Central memory CD8-positive, alpha-beta T cell (primary cell): ENCODE results near the gene PCBP4.
"Not testable (repeated sequence)": the region's sequence is repeated elsewhere in the genome, so short reads cannot be mapped to it uniquely, and the experiment has no call there.

Source experiments
- ATAC-seq: fragments of 150-1000 bp; cut with Tn5 transposase; replicated peaks from 2 replicates; pipeline ENCODE4 v1.10.0; 2022; ENCODE audit warnings: mild to moderate bottlenecking, moderate FRiP score, moderate number of reproducible peaks; ENCODE audit not compliant: poor library complexity, severe bottlenecking; ENCODE audit errors: extremely low read depth
- DNase-seq, 2 donors: peaks; one replicate each; pipeline ENCODE4 v3.0.0; 2021; ENCODE audit warnings: low spot score in 2 of 2
- H3K27ac Mint-ChIP-seq: one replicate; pipeline ENCODE4 v1.8.0; 2022; ENCODE audit warnings: low read depth, mild to moderate bottlenecking, moderate library complexity, mixed read lengths
- H3K27me3 Mint-ChIP-seq: one replicate; pipeline ENCODE4 v1.8.0; 2022; ENCODE audit warnings: mixed read lengths
- H3K36me3 Mint-ChIP-seq: one replicate; pipeline ENCODE4 v1.8.0; 2022; ENCODE audit warnings: mild to moderate bottlenecking, moderate library complexity, mixed read lengths; ENCODE audit not compliant: insufficient read depth
- H3K4me1 Mint-ChIP-seq: one replicate; pipeline ENCODE4 v1.8.0; 2022; ENCODE audit warnings: mixed read lengths
- H3K4me3 Mint-ChIP-seq: one replicate; pipeline ENCODE4 v1.8.0; 2022; ENCODE audit warnings: mild to moderate bottlenecking, moderate library complexity, mixed read lengths
- H3K9me3 Mint-ChIP-seq: one replicate; pipeline ENCODE4 v1.8.0; 2022; ENCODE audit warnings: mixed read lengths

Gene PCBP4

GRCh38 chr3:52004163-52004787, 37.0 kb upstream of the PCBP4 start:
- ATAC-seq (no peak), DNase-seq (no peak)
- Mint-ChIP-seq H3K36me3 (no peaks in the 10 kb centered on the region), H3K4me3 (no peak overlapping the region), H3K9me3 (no peaks in the 10 kb centered on the region), H3K27me3 (no peaks in the 10 kb centered on the region), H3K27ac (no peak overlapping the region), H3K4me1 (peaks cover 9% of the 10 kb centered on the region)

DNA sequence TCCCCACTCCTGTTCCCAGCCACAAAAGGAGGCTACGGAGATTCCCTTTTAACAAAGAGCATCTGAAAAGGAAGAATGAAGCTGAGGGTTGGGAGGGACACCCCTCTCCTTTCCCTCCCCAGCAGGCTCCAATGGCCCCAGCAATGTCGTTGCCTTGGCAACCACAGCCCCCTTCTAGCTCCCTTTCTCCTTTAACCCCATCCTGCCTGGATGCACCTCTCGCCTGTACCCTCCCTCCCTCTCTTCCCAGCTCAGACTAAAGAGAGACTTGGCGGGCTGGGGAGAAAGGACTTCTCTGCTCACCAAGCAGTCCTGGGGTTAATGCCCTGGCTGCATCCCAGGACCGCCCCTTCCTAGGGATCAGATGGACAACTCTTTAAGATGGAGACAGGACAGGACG, 35.5 kb upstream of the PCBP4 start:
- Mint-ChIP-seq H3K9me3 (no peaks in the 10 kb centered on the region), H3K27me3 (no peaks in the 10 kb centered on the region), H3K4me3 (no peak overlapping the region), H3K36me3 (no peaks in the 10 kb centered on the region), H3K27ac (no peak overlapping the region), H3K4me1 (peaks cover 9% of the 10 kb centered on the region)
- DNase-seq (no peak), ATAC-seq (no peak)

GRCh38 chr3:52001443-52001974, 34.3 kb upstream of the PCBP4 start:
- H3K4me3 Mint-ChIP-seq, result no peak overlapping the region
- no peaks in the 10 kb centered on the region for H3K9me3 Mint-ChIP-seq
- DNase-seq, result peak; percentile 81 to 86
- peak; percentile 98 for ATAC-seq
- H3K27ac Mint-ChIP-seq, result no peak overlapping the region
- H3K27me3 Mint-ChIP-seq, result no peaks in the 10 kb centered on the region
- no peaks in the 10 kb centered on the region for H3K36me3 Mint-ChIP-seq
- H3K4me1 Mint-ChIP-seq, result peaks cover 9% of the 10 kb centered on the region

DNA sequence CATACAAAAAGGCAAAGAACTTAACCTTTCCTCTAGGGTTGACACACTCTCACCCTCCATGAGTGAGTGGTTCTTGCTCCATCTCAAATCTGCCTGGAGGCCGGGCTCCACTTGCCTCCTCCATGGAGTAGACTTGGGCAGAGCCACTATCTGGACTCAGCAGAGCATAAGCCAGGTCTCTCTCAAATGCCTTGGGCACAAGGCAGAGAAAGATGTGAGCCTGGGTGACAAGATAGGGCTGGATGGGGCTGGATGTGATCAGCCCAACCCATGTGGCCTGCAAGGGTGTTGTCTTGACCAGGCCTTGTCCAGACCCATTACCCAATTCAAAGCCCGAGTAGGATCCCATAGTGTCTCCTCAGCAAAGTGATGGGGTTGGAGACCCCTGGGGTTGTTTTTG, 32.6 kb upstream of the PCBP4 start:
- Mint-ChIP-seq H3K4me3 (no peak overlapping the region), H3K36me3 (peaks cover 4% of the 10 kb centered on the region), H3K9me3 (no peaks in the 10 kb centered on the region), H3K27ac (no peak overlapping the region), H3K4me1 (peaks cover 19% of the 10 kb centered on the region), H3K27me3 (no peaks in the 10 kb centered on the region)
- DNase-seq (no peak), ATAC-seq (no peak)

DNA sequence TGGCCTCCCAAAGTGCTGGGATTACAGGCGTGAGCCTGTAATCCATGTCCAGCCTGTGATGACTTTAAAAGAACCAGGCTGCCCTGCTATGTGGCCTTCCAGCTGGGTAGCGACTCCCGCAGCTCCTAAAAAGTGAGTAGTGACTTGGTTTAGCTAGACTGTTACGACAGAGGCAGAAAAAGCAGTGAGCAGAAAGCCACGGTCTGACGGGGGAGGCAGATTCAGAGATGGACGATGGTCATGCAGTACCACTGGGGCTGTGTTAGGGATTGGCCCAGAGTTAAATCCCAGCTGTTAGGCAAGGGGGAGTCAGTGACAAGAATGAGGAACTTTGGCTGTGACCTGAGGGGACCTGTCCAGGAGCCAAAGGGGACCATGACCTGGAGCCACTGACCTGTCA, 31.5 kb upstream of the PCBP4 start:
- ATAC-seq (no peak), DNase-seq (no peak)
- Mint-ChIP-seq H3K4me1 (peaks cover 26% of the 10 kb centered on the region), H3K9me3 (no peaks in the 10 kb centered on the region), H3K36me3 (peaks cover 8% of the 10 kb centered on the region), H3K4me3 (no peak overlapping the region), H3K27me3 (no peaks in the 10 kb centered on the region), H3K27ac (no peak overlapping the region)

- H3K36me3 Mint-ChIP-seq, result peaks cover 10% of the 10 kb centered on the region
- no peak for ATAC-seq
These were observed 30.8 kb upstream of the PCBP4 start for GRCh38 chr3:51997935-51998596.

DNA sequence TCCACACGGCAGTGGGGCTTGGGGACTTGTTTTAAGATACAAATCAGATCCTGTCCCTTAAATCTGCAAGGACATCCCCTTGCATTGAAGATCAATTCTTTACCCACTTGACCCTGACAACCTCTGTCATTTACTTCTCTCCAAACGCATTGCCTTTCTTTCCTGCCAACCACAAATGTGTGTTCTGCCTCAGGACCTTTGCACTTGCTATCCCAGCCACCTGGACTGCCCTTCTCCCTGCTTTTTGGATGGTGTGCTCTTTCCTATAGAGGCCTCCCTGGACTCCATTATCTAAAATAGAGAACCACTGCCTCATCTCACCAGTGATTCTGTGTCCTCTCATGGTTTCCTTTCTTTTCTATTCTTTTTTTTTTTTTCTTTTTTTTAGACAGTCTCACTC, 29.9 kb upstream of the PCBP4 start:
- Mint-ChIP-seq H3K27ac (no peak overlapping the region), H3K9me3 (no peaks in the 10 kb centered on the region), H3K4me1 (peaks cover 31% of the 10 kb centered on the region), H3K36me3 (peaks cover 14% of the 10 kb centered on the region), H3K27me3 (no peaks in the 10 kb centered on the region), H3K4me3 (peak overlapping the region; percentile 2)
- no peak for DNase-seq
- no peak for ATAC-seq

More at GRCh38 chr3:51997935-51998596, 30.8 kb upstream of the PCBP4 start:
- H3K4me1 Mint-ChIP-seq, result peaks cover 26% of the 10 kb centered on the region
- no peaks in the 10 kb centered on the region for H3K9me3 Mint-ChIP-seq
- no peak for DNase-seq
- no peaks in the 10 kb centered on the region for H3K27me3 Mint-ChIP-seq
- no peak overlapping the region for H3K4me3 Mint-ChIP-seq
- H3K27ac Mint-ChIP-seq, result no peak overlapping the region

- no peaks in the 10 kb centered on the region for H3K27me3 Mint-ChIP-seq
- ATAC-seq (peak; percentile 91), DNase-seq (peak; percentile 86 to 89)
- peak within 1 kb of the TSS; percentile 95 for H3K4me3 Mint-ChIP-seq
- H3K4me1 Mint-ChIP-seq, result peaks cover 23% of the 10 kb centered on the region
- no peaks in the 10 kb centered on the region for H3K9me3 Mint-ChIP-seq
- H3K27ac Mint-ChIP-seq, result peak within 1 kb of the TSS; percentile 98
- peaks cover 14% of the 10 kb centered on the region for H3K36me3 Mint-ChIP-seq
These were observed 28.3 kb upstream of the PCBP4 start, which contains the start of gene RPL29 for GRCh38 chr3:51995346-51996163. Gene RPL29 (minus strand): TSS chr3:51995895. CDS start chr3:51995461, 434 bp downstream.

DNA sequence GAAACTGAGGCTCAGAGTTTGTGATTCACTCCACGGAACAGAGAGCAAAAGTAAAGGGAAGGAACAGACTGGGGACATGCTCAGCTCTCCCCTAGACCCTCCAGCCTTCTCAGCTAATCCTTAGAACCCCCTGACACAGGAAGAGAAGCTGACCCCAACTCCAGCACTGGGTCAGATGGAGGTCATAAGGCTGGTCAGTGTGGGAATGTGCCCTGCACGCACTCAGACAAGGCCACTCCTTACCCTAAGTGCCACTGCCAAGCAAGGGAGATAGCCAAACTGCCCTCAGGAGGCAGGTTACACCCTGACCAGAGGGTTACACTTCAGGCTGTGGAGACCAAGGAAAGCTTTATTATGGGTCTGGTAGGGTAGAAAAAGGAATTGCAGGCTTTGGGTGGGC, 27.3 kb upstream of the PCBP4 start:
- Mint-ChIP-seq H3K36me3 (peaks cover 14% of the 10 kb centered on the region), H3K27ac (peak overlapping the region; percentile 98), H3K4me3 (peak overlapping the region; percentile 95), H3K27me3 (no peaks in the 10 kb centered on the region), H3K4me1 (peaks cover 23% of the 10 kb centered on the region), H3K9me3 (no peaks in the 10 kb centered on the region)
- ATAC-seq, result no peak
- no peak for DNase-seq

DNA sequence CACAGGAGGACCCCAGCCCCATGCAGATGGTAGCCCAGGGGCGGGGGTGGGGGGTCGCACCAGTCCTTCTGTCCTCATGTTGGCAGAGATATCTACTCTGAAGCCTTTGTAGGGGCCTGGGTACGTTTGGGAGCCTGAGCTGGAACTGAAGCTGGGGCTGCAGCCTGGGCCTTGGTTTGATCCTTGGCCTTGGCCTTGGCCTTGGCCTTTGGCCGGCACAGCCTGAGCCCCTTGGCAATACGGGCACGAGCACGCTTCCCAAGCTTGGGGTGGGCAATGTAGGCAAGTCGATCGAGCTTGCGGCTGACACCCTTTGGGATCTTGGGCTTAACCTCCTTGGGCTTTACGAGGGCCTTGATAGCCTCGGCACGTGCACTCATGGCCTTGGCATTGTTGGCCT, 26.4 kb upstream of the PCBP4 start:
- ATAC-seq, H3K27me3 Mint-ChIP-seq, DNase-seq, H3K27ac Mint-ChIP-seq, H3K4me3 Mint-ChIP-seq, H3K9me3 Mint-ChIP-seq: not testable (repeated sequence)
- Mint-ChIP-seq H3K4me1 (peaks cover 23% of the 10 kb centered on the region), H3K36me3 (peaks cover 14% of the 10 kb centered on the region)

DNA sequence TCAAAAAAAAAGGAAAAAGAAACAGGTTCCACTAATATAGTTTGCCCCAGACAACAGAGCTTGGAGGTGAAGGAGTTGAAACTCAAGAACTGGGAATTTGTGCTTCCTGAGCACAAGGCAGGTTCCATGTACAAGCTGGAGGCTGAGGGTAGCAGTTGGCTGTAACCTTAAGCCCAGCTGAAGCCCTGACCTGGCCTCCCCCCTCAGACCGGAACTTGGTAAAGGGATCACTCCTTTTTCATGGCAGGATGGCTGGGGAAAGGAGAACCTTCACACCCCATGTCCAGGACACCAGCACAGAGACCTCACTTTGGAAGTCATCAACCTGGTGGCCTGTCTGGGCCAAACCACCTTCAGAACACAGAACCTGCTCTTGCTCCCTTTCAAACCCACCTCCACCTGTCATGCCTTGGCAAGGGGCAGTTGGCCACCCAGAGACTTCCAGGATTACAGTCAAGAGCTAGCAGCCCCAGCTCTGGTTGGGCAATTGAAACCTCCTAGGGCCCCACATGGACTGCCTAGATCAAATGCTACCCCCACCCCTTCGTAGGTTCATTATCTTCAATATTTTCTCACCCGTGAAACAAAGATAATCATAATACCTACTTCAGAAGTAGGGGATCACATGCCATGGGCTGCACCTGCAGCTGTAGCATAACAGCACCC, 24.9 kb upstream of the PCBP4 start:
- no peaks in the 10 kb centered on the region for H3K9me3 Mint-ChIP-seq
- H3K4me1 Mint-ChIP-seq, result peaks cover 23% of the 10 kb centered on the region
- no peaks in the 10 kb centered on the region for H3K27me3 Mint-ChIP-seq
- no peak for DNase-seq
- ATAC-seq, result no peak
- no peak overlapping the region for H3K4me3 Mint-ChIP-seq
- H3K36me3 Mint-ChIP-seq, result peaks cover 14% of the 10 kb centered on the region
- no peak overlapping the region for H3K27ac Mint-ChIP-seq

GRCh38 chr3:51990501-51990971, 23.3 kb upstream of the PCBP4 start:
- H3K36me3 Mint-ChIP-seq, result peaks cover 11% of the 10 kb centered on the region
- not testable (repeated sequence) for ATAC-seq

More at GRCh38 chr3:51990501-51990971, 23.3 kb upstream of the PCBP4 start:
- not testable (repeated sequence) for H3K9me3 Mint-ChIP-seq, H3K27me3 Mint-ChIP-seq, DNase-seq, H3K27ac Mint-ChIP-seq, H3K4me3 Mint-ChIP-seq
- H3K4me1 Mint-ChIP-seq, result peaks cover 19% of the 10 kb centered on the region
